Stimulated activated CD8-positive, alpha-beta memory T cell treated with anti-CD3 and anti-CD28 coated beads, Interleukin-15, amount 100 ng/mL, for 4 hours (primary cell): ENCODE data around the gene CDC42BPG.

Source experiments
- DNase-seq, 2 donors: peaks; one replicate each; pipeline ENCODE4 v3.0.0-alpha.2; 2020; ENCODE audit warnings: low read depth in 2 of 2

The CDC42BPG gene

DNA sequence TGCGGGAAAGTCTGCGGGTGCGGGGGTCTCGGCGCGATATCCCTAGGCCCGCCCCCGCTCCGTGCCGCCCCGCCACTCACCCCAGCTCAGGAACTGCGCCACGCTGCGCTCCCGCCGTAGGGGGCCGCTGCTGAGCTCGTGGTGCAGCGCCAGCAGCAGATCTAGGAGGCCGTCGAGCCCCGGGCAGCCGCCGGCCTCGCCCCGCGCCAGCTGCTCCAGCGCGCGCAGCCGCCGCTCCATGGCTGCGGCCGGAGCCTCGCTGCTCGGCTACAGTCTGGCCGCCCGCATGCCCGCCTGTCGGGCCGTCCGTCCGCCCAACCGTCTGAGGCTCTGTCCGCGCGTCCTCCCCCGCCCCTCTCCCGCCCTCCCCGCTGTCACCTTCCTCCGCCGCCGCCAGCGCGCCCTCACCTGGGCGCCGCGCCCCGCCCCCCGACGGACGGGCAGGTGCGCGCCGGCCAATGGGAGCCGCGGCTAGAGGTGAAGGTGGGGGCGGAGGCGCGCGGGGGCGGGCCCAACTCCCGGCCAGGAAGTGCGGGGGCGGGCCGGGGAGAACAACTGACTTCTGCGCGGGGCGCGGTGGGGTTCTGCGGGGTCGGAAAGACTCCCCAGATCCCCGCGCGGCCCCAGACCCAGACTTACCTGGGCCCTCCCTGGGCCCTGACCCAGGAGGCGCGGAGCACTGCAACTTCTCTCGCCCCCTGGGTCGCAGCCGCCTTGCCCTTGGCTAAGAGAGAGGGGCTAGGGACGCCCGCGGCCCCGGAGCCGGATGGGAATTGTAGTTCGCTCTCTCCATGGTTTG, at the start of gene CDC42BPG:
CDC42BPG (minus strand) TSS at position 324 of the 799 bp plus-strand sequence; CDS start at position 240, 84 bp downstream.
- DNase-seq, result peak in 1 of 2 donors; percentile 34

GRCh38 chr11:64893194-64894069, 49.0 kb upstream of the CDC42BPG start:
- no peak for DNase-seq

GRCh38 chr11:64892838-64893193, 48.4 kb upstream of the CDC42BPG start:
- DNase-seq, result no peak

DNA sequence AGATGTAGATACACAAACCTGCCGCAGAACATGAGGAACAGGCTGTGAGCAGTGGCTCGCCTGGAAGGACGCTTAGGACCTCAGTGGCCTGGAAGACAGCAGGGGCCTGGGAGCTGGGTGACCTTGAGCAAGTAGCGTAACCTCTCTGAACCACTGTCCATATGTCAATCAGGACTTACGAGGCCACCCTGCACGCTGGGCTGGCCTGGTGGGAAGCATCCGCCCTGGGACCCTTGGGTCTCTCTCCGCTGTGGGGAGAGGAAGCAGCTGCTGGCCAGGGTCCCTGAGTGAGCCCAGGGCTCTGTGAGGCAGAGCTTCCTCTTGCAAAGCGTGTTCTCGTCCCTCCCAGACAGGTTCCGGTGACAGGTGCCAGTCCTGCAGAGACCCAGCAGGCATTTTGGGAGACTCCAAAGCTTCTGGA, 48.0 kb upstream of the CDC42BPG start:
- no peak for DNase-seq

- DNase-seq, result no peak
Observed at GRCh38 chr11:64891880-64892279, 47.4 kb upstream of the CDC42BPG start.

- no peak for DNase-seq
Observed at GRCh38 chr11:64891215-64891848, 46.9 kb upstream of the CDC42BPG start.

DNA sequence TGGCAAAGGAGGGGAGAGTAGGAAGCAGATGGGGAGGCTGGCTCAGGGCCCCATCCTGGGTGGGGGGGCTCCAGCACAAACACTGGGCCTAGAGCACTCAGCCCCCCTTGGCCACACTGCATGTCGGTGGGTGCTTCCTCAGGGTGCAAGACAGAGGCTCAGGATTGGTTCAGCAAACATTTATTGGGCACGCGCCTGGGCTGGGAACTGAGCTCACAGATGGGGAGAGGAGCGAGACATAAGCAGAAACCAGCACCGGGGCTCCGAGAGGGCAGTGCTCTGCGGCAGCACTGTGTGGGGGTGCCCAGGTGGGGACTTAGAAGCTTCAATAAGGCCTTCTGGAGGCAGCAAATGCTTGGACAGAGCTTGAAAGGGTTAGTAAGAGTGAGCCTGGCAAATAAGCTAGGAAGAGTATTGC, 46.1 kb upstream of the CDC42BPG start:
- DNase-seq, result no peak

DNA sequence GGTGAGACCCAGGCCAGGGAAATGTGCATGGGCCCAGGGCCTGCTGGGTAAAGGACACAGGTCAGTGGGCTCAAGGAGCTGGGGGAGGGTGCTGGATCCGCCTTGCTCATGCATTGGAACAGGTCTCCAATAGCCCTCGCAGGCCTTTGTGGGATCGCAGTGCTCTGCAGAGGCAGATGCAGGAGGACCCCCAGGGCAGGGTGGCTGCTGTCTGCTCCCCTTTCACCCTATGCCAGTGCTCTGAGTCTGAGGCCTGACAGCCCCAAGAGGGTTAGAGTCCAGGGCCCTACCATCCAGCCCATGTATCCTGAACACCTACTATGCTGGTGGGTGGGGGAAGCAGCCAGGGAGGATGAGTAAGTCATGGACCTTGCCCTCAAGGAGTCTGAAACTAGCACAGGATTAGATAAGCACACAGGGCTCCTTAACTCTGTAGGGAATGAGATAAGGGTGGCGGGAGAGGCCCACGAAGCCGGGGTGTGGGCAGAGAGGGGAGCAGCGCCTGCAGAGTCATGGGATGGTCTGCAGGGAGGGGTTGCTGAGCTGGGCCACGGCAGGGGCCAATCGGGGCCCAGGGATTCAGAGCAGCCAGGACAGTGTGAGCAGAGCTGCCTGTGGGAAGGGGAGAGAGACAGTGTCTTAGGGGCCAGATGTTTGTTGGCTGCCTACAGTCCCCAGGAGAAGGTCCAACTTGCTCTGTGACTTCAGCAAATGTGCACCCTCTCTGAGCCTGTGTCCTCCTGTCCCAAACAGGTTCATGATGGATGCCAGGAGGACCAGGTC, 44.5 kb upstream of the CDC42BPG start:
- no peak for DNase-seq

GRCh38 chr11:64888406-64888728, 43.9 kb upstream of the CDC42BPG start:
- DNase-seq, result no peak

- DNase-seq, result peak; percentile 57 to 58
Observed at GRCh38 chr11:64887757-64888405, 43.4 kb upstream of the CDC42BPG start.

DNA sequence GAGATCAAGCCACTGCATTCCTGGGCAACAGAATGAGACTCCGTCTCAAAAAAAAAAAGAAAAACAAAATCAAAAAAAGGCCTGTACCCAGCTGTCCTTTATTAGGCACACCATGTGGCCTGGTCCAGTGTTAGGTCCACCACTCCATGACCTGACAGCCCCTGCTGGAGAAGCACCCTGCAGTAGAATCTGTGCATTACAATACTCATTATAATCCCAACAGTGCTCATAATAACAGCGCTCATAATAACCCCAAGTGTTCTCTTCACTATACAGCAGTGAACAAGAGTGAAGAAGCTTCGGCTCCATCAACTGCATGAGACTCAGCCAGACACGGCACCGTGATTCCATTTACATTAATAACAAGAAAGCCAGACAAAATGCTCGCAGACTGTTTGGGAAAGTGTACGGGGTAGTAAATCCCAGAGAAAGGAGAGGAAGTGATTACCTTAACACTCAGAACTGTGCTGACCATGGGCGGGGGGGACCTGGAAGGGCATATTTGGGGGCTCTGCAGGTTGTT, 42.8 kb upstream of the CDC42BPG start:
- DNase-seq, result no peak

DNA sequence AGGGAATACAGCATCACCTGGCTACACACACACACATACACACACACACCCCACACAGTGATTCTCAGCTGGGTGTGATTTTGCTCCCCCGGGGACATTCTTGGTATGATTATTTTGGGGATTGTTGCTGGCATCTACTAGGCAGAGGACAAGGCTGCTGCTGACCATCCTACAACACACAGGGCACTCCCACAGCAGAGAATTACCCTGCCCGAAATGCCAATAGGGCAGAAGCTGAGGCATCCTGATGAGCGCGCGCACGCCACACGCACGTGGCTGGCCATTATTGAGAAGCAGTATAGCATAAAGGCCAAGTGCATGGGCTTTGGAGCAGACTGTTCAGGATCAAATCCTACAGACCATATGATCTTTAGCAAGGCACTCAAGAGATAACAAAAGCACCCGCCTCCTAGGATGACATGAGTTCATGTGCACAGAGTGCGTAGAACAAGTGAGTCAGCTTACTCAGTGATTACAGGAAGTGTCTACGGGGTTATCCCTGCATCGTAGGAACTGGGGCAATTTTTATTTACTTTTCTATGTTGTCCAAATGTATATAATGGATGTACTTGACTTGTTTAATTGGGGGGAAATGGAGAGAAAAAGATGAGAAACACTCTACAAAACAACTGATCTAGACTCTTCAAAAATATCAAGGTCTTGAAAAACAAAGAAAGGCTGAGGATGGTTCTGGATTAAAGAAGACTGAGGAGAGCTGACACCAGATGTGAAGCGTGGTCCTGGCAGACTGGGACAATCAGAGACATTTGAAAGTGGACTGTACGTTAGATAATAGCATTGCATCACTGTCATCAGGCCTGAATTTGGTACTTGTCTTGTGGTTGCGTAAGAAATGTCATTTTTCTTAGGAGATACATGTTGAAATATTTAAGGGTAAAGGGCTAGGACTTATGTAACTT, 41.2 kb upstream of the CDC42BPG start:
- no peak for DNase-seq

DNA sequence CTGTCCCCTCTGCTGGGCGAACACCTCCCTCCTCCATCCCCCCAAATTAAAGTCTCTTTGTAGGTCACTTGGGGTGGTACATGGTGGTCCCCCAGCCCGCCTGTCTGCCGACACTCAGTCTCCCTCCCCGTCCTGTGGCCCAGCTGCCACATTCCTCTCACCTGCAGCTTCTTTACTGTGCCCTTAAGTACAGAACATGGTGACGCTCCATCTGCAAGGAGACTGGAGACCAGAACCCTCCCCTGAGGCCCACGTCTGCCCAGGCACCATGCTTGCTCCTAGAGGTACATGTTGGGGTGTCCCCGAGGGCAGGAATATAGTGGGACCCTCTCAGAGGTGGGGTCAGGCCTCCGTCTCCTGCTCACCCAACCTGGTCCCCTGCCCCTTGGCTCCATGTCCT, 39.6 kb upstream of the CDC42BPG start:
- DNase-seq, result no peak

DNA sequence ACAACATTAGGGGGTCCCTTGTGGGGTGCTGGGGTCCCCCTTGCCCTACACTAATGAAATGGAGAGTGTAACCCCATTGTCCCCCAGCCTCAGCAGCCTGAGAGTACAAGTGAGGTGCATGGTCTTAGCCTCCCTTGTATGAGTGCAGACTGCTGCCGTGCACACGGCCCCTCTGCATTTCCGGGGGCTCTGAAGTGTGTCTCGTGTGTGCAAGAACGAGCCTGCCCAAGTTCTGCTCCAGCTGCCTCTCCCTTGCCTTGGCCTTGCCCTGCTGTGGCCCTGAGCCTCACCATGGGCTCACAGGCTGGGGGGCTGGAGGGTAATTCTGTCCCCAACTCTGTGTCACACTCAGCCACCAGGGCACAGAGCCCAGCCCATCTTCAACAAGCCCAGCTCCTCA, 39.1 kb upstream of the CDC42BPG start:
- DNase-seq, result no peak

DNA sequence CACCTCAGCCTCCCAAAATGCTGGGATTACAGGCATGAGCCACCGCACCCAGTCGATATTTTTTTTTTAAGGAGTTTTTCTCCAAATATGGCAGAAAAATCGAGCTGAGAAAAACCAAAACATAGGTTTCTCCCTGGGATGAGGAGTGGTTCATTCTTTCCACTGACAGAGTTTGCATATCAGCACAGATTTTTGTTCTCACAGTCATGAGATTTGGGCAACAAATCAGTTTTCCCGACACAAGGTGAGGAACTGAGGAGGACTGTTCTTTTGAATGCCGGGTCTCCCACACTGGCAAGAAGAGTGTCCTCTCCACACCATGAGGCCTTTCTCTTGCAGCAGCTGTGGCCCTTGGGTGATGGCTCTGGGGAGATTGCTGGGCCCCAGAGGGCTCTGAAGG, 37.8 kb upstream of the CDC42BPG start:
- no peak for DNase-seq

DNA sequence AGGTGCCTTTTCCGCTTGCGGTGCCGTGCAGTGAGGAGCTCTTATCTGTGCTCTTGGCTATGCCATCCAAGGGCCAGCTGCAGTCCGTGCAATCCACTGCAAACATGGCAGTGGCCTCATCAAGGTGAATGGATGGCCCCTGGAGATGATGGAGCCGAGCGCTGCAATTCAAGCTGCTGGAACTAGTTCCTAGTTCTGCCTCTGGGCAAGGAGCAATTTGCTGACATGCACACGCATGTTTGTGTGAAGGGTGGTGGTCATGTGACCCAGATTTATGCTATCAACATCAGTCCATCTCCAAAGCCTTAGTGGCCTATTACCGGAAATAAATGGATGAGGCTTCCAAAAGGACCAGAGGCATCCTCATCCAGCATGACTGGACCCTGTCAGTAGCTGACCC, 37.0 kb upstream of the CDC42BPG start:
- no peak for DNase-seq

DNA sequence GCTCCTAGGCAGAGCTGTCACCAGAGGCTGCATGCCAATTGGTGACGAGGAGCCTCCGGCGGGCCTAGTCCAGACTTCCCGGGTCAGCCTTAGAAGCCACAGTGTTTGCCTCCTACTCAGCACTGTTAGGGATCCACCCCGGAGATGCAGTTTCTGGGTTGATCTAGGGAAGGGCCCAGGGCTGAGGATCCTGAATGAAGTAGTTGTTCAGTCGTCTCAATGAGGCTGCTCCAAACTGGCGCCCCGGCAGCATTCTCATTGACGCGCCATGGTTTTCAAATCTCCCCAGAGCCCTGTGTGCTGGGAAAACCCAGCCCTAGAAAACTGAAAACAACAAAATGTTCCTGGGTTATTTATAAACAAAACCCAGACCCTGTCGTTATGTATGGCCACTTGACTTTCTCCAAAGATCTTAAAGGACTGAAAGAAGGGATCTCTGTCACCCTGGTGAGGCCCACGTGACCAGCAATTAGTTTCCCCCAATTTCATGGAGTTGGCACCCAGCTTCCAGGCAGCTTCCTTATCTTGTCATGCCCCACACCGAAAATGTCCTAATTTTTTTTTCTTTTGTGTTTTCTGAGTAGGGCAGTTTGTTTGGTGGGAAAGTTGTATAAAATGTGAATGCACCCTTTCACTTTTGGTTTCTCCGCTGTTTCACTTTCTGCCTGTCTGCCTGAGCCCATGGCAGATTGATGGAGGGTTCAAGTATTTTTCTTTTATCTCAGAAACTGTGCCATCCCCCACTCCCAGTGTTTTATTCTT, 36.0 kb upstream of the CDC42BPG start:
- no peak for DNase-seq

GRCh38 chr11:64879244-64879900, 34.9 kb upstream of the CDC42BPG start:
- no peak for DNase-seq
